SK-N-SH (cell line): ENCODE data around the gene MTUS2. TPM values are rescaled to one million over a fixed set of nuclear protein-coding genes. Genes with fewer than 3 reads are reported as not detected.

Experiments
- CTCF ChIA-PET: fragments of 300-600, 350-600 bp; formaldehyde crosslinking; extraction: SDS; loops from one replicate; lab custom pipeline; 2021; lab: Yijun Ruan, JAX
- POLR2A ChIA-PET: fragments of 350-600 bp; sonication (Branson Sonifier 250); formaldehyde crosslinking; extraction: SDS; loops from one replicate; lab custom pipeline; 2020; ENCODE audit warnings: antibody characterized with exemption, inconsistent platforms; lab: Yijun Ruan, JAX
- DNase-seq: peaks from one replicate; pipeline ENCODE4 v3.0.0; 2012
- H2AFZ ChIP-seq: fragments of 200-600 bp; sonication (generic); 2 replicates; pipeline ENCODE4 v1.8.1; 2016; ENCODE audit warnings: antibody characterized with exemption, mild to moderate bottlenecking, low read depth
- H3F3A ChIP-seq: fragments of 200-600 bp; sonication (generic); replicated peaks from 2 replicates; pipeline ENCODE3; 2016; ENCODE audit warnings: antibody characterized with exemption, mild to moderate bottlenecking; ENCODE audit not compliant: insufficient read depth
- H3K27ac ChIP-seq, 2 experiments: fragments of 200-500 bp in 1 of 2; fragments of 200-600 bp in 1 of 2; sonication (Bioruptor generic) in 1 of 2; sonication (generic), shearing (Covaris generic) in 1 of 2; 2 replicates each; pipeline versions ENCODE4 v1.5.1 to v1.6.1; 2014 to 2016; ENCODE audit warnings: low read depth in 2 of 2, inconsistent platforms in 1 of 2, low read length in 1 of 2, mild to moderate bottlenecking in 1 of 2, mixed read lengths in 1 of 2
- H3K27me3 ChIP-seq: fragments of 200-600 bp; sonication (generic), shearing (Covaris generic); 2 replicates; pipeline ENCODE4 v1.6.1; 2016; ENCODE audit warnings: mixed run types; ENCODE audit not compliant: insufficient read depth
- H3K36me3 ChIP-seq, 2 experiments: fragments of 200-500 bp in 1 of 2; fragments of 200-600 bp in 1 of 2; sonication (Bioruptor generic) in 1 of 2; sonication (generic) in 1 of 2; replicated peaks in 1 of 2; 2 replicates each; pipeline versions ENCODE3 to v1.5.1; 2014 to 2016; ENCODE audit warnings: low read length in 1 of 2, mild to moderate bottlenecking in 1 of 2; ENCODE audit not compliant: insufficient read depth in 2 of 2, control insufficient read depth in 1 of 2
- H3K4me1 ChIP-seq, 2 experiments: fragments of 200-500 bp in 1 of 2; fragments of 200-600 bp in 1 of 2; sonication (Bioruptor generic) in 1 of 2; sonication (generic), shearing (Covaris generic) in 1 of 2; 2 replicates each; pipeline versions ENCODE4 v1.5.1 to v1.6.1; 2014 to 2016; ENCODE audit warnings: low read depth in 1 of 2, low read length in 1 of 2, mixed run types in 1 of 2; ENCODE audit not compliant: insufficient read depth in 2 of 2, control insufficient read depth in 1 of 2
- H3K4me2 ChIP-seq: fragments of 200-600 bp; sonication (generic), shearing (Covaris generic); 2 replicates; pipeline ENCODE4 v1.6.1; 2017; ENCODE audit warnings: mixed run types
- H3K4me3 ChIP-seq, 2 experiments: fragments of 200-500 bp in 1 of 2; fragments of 200-600 bp in 1 of 2; sonication (Bioruptor generic) in 1 of 2; sonication (generic), shearing (Covaris generic) in 1 of 2; 2 replicates each; pipeline versions ENCODE4 v1.5.1 to v1.8.1; 2014 to 2016; ENCODE audit warnings: low read depth in 2 of 2, inconsistent platforms in 1 of 2, low read length in 1 of 2, mild to moderate bottlenecking in 1 of 2, mixed read lengths in 1 of 2, moderate library complexity in 1 of 2
- H3K79me2 ChIP-seq: fragments of 200-600 bp; sonication (generic); 2 replicates; pipeline ENCODE4 v1.8.1; 2017; ENCODE audit warnings: mild to moderate bottlenecking; ENCODE audit not compliant: insufficient read depth
- H3K9ac ChIP-seq: fragments of 200-600 bp; sonication (generic); 2 replicates; pipeline ENCODE4 v1.6.1; 2017; ENCODE audit warnings: mixed run types
- H3K9me2 ChIP-seq: fragments of 200-600 bp; sonication (generic); 2 replicates; pipeline ENCODE4 v1.6.1; 2017; ENCODE audit warnings: mixed run types
- H3K9me3 ChIP-seq: fragments of 200-600 bp; sonication (generic); 2 replicates; pipeline ENCODE4 v1.6.1; 2017; ENCODE audit warnings: mixed run types, mild to moderate bottlenecking, moderate library complexity
- H4K20me1 ChIP-seq: fragments of 200-600 bp; sonication (generic); 2 replicates; pipeline ENCODE4 v1.6.1; 2017; ENCODE audit warnings: mild to moderate bottlenecking, mixed run types; ENCODE audit not compliant: insufficient read depth
- CHD2 ChIP-seq: fragments of 150-350 bp; IDR thresholded peaks from 2 replicates; pipeline ENCODE4 v1.6.1; 2018; ENCODE audit warnings: low read length; ENCODE audit not compliant: partially characterized antibody
- ELF1 ChIP-seq: IDR thresholded peaks from 2 replicates; pipeline ENCODE4 v1.4.0; 2012
- EP300 ChIP-seq, 2 experiments: IDR thresholded peaks; 2 replicates each; pipeline versions ENCODE4 v1.4.0 to v1.6.1; 2012; ENCODE audit warnings: borderline replicate concordance in 1 of 2, low read depth in 1 of 2, low read length in 1 of 2
- FOXJ3 ChIP-seq: sonication (generic); formaldehyde crosslinking; IDR thresholded peaks from 2 replicates; pipeline ENCODE4 v1.5.1; 2020; ENCODE audit warnings: mild to moderate bottlenecking, missing genetic modification reagents
- FOXM1 ChIP-seq: IDR thresholded peaks from 2 replicates; pipeline ENCODE4 v1.4.0; 2012; ENCODE audit warnings: low read depth, mild to moderate bottlenecking
- JUND ChIP-seq: IDR thresholded peaks from 2 replicates; pipeline ENCODE4 v1.4.0; 2012
- MEF2A ChIP-seq: IDR thresholded peaks from 2 replicates; pipeline ENCODE4 v1.4.0; 2012; ENCODE audit warnings: low read depth, borderline replicate concordance
- RCOR1 ChIP-seq: fragments of 150-350 bp; IDR thresholded peaks from 2 replicates; pipeline ENCODE4 v1.6.1; 2017; ENCODE audit warnings: antibody characterized with exemption, low read length
- RXRA ChIP-seq: IDR thresholded peaks from 2 replicates; pipeline ENCODE4 v1.4.0; 2012; ENCODE audit warnings: low read depth, mild to moderate bottlenecking, borderline replicate concordance
- SIN3A ChIP-seq: IDR thresholded peaks from 2 replicates; pipeline ENCODE4 v1.6.1; 2012; ENCODE audit warnings: low read depth, mild to moderate bottlenecking, low read length, moderate library complexity, borderline replicate concordance
- SMC3 ChIP-seq: IDR thresholded peaks from 2 replicates; pipeline ENCODE4 v1.6.1; 2012; ENCODE audit warnings: low read depth, low read length, improper control_type of control experiment
- TCF12 ChIP-seq: IDR thresholded peaks from 2 replicates; pipeline ENCODE4 v1.4.0; 2012
- TEAD4 ChIP-seq: IDR thresholded peaks from 2 replicates; pipeline ENCODE4 v1.4.0; 2012; ENCODE audit warnings: mild to moderate bottlenecking, borderline replicate concordance; ENCODE audit not compliant: insufficient read depth
- WGBS: methylation state at CpG from one replicate; pipeline ENCODE4 v1.1.6; 2017; ENCODE audit warnings: low lambda C conversion rate; 5-methylcytosine and 5-hydroxymethylcytosine counted together
- polyA plus RNA-seq, 3 experiments: library from polyadenylated mRNA; depleted of rRNA; stranded (reverse); fragments of >200 nt; gene quantifications; 2 replicates each; pipeline ENCODE4 v1.2.3, GENCODE V29; 2012
- TF ChIP-seq, protein P1 (sequence below): fragments of 150-350 bp; IDR thresholded peaks from 2 replicates; pipeline ENCODE4 v1.6.1; 2016; ENCODE audit warnings: mild to moderate bottlenecking, low read depth, low read length
- TF ChIP-seq, protein P2 (sequence below): IDR thresholded peaks from 2 replicates; pipeline ENCODE4; 2012
- TF ChIP-seq, protein P3 (sequence below): fragments of 150-350 bp; IDR thresholded peaks from 2 replicates; pipeline ENCODE4 v1.6.1; 2017; ENCODE audit warnings: antibody characterized with exemption, low read length, low read depth, borderline replicate concordance
- TF ChIP-seq, protein P4 (sequence below): IDR thresholded peaks from 2 replicates; pipeline ENCODE4 v1.4.0; 2012; ENCODE audit warnings: low read depth, borderline replicate concordance
- TF ChIP-seq, protein P5 (sequence below): IDR thresholded peaks from 2 replicates; pipeline ENCODE4 v1.6.1; 2012; ENCODE audit warnings: mild to moderate bottlenecking, low read depth, low read length, moderate library complexity

The MTUS2 gene
- polyA plus RNA-seq, 1 of the 3 experiments (the other 2 are of a cell fraction) = 1.7 TPM

DNA sequence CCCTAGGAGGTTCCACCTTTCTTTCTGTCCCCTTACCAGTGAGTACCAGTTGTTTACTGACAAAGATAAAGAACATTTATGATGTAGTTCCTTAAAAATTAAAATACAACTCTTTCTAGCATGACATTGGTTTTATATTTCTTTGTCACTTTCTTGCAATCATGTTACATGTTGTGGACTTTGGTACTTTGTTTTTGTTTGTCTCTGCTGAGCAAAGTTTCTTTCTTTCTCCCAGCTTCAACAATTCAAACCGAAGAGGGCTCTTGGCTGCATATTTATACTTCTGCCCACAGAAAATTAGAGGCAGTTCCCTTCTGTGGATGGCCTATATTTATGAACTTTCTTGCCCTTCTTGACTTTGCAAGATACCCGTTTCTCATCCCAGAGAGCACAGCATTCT, 201.2 kb downstream of the MTUS2 start (continued):
- TF ChIP-seq, protein P1, sequence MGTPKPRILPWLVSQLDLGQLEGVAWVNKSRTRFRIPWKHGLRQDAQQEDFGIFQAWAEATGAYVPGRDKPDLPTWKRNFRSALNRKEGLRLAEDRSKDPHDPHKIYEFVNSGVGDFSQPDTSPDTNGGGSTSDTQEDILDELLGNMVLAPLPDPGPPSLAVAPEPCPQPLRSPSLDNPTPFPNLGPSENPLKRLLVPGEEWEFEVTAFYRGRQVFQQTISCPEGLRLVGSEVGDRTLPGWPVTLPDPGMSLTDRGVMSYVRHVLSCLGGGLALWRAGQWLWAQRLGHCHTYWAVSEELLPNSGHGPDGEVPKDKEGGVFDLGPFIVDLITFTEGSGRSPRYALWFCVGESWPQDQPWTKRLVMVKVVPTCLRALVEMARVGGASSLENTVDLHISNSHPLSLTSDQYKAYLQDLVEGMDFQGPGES = no peak
- TF ChIP-seq SMC3 (no peak), FOXM1 (no peak), TCF12 (no peak)
- TF ChIP-seq, protein P2, sequence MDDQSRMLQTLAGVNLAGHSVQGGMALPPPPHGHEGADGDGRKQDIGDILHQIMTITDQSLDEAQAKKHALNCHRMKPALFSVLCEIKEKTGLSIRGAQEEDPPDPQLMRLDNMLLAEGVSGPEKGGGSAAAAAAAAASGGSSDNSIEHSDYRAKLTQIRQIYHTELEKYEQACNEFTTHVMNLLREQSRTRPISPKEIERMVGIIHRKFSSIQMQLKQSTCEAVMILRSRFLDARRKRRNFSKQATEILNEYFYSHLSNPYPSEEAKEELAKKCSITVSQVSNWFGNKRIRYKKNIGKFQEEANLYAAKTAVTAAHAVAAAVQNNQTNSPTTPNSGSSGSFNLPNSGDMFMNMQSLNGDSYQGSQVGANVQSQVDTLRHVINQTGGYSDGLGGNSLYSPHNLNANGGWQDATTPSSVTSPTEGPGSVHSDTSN = no peak

- Histone ChIP-seq H3K79me2 (no peaks in the 10 kb centered on the region), H4K20me1 (no peaks in the 10 kb centered on the region), H3K36me3 (no peaks in the 10 kb centered on the region), H3K4me1 (no peaks in the 10 kb centered on the region), H3F3A (no peaks in the 10 kb centered on the region), H3K27ac (no peak overlapping the region), H3K4me2 (no peak overlapping the region), H3K27me3 (no peaks in the 10 kb centered on the region), H2AFZ (no peak overlapping the region), H3K9ac (no peak overlapping the region), H3K4me3 (no peak overlapping the region), H3K9me3 (no peaks in the 10 kb centered on the region), H3K9me2 (no peaks in the 10 kb centered on the region)
- 5% methylated on average over 5 of the region's 5 CpGs for WGBS
- TF ChIP-seq SMC3 = no peak
- no peak for TF ChIP-seq EP300 (IDR thresholded peaks at IDR 0.05; ENCODE audit: borderline replicate concordance in 1 of 2, low read depth in 1 of 2, low read length in 1 of 2)
- TF ChIP-seq JUND = no peak
- TF ChIP-seq, protein P3, sequence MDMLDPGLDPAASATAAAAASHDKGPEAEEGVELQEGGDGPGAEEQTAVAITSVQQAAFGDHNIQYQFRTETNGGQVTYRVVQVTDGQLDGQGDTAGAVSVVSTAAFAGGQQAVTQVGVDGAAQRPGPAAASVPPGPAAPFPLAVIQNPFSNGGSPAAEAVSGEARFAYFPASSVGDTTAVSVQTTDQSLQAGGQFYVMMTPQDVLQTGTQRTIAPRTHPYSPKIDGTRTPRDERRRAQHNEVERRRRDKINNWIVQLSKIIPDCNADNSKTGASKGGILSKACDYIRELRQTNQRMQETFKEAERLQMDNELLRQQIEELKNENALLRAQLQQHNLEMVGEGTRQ = no peak
- TF ChIP-seq FOXM1 = no peak
- TF ChIP-seq, protein P4, sequence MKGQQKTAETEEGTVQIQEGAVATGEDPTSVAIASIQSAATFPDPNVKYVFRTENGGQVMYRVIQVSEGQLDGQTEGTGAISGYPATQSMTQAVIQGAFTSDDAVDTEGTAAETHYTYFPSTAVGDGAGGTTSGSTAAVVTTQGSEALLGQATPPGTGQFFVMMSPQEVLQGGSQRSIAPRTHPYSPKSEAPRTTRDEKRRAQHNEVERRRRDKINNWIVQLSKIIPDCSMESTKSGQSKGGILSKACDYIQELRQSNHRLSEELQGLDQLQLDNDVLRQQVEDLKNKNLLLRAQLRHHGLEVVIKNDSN = no peak
- TF ChIP-seq, protein P5, sequence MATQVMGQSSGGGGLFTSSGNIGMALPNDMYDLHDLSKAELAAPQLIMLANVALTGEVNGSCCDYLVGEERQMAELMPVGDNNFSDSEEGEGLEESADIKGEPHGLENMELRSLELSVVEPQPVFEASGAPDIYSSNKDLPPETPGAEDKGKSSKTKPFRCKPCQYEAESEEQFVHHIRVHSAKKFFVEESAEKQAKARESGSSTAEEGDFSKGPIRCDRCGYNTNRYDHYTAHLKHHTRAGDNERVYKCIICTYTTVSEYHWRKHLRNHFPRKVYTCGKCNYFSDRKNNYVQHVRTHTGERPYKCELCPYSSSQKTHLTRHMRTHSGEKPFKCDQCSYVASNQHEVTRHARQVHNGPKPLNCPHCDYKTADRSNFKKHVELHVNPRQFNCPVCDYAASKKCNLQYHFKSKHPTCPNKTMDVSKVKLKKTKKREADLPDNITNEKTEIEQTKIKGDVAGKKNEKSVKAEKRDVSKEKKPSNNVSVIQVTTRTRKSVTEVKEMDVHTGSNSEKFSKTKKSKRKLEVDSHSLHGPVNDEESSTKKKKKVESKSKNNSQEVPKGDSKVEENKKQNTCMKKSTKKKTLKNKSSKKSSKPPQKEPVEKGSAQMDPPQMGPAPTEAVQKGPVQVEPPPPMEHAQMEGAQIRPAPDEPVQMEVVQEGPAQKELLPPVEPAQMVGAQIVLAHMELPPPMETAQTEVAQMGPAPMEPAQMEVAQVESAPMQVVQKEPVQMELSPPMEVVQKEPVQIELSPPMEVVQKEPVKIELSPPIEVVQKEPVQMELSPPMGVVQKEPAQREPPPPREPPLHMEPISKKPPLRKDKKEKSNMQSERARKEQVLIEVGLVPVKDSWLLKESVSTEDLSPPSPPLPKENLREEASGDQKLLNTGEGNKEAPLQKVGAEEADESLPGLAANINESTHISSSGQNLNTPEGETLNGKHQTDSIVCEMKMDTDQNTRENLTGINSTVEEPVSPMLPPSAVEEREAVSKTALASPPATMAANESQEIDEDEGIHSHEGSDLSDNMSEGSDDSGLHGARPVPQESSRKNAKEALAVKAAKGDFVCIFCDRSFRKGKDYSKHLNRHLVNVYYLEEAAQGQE = no peak
- TF ChIP-seq MEF2A = no peak
- no peak for TF ChIP-seq SIN3A
- TF ChIP-seq TEAD4 = no peak
- no peak for TF ChIP-seq CHD2
- TF ChIP-seq RXRA = no peak
- TF ChIP-seq RCOR1 = no peak
- no peak for TF ChIP-seq ELF1
- no peak for TF ChIP-seq FOXJ3
- ChIA-PET POLR2A (no interaction called here), CTCF (no interaction called here)
- no peak for DNase-seq
Measured at GRCh38 chr13:29021717-29022116, 201.6 kb downstream of the MTUS2 start.
